GM19099 (cell line): ENCODE results near the gene ADAMTS10.

Experiments used
- POLR2A ChIP-seq: IDR thresholded peaks from 3 replicates; pipeline ENCODE4 v1.6.1; 2011; ENCODE audit warnings: low read depth; ENCODE audit not compliant: insufficient read length; ENCODE audit errors: extremely low read depth

Gene ADAMTS10

GRCh38 chr19:8552810-8553209 is 57.7 kb downstream of the ADAMTS10 start:
- no peak for TF ChIP-seq POLR2A

GRCh38 chr19:8550070-8550469 is 60.4 kb downstream of the ADAMTS10 start:
- TF ChIP-seq POLR2A, result no peak

- TF ChIP-seq POLR2A, result no peak
Observed at GRCh38 chr19:8545743-8546142, 64.8 kb downstream of the ADAMTS10 start.

GRCh38 chr19:8544168-8544567 is 66.3 kb downstream of the ADAMTS10 start:
- TF ChIP-seq POLR2A, result no peak

GRCh38 chr19:8539621-8540149 is 70.8 kb downstream of the ADAMTS10 start:
- no peak for TF ChIP-seq POLR2A

GRCh38 chr19:8537099-8537498 is 73.4 kb downstream of the ADAMTS10 start:
- no peak for TF ChIP-seq POLR2A

GRCh38 chr19:8536282-8536681 is 74.2 kb downstream of the ADAMTS10 start:
- no peak for TF ChIP-seq POLR2A

- TF ChIP-seq POLR2A, result no peak
Observed at GRCh38 chr19:8532225-8532624, 78.3 kb downstream of the ADAMTS10 start.

GRCh38 chr19:8531470-8531869 is 79.0 kb downstream of the ADAMTS10 start:
- TF ChIP-seq POLR2A, result no peak
